DND-41 (cell line): ENCODE measurements around the gene RCAN2.

Experiments
- CTCF ChIP-seq: IDR thresholded peaks from 2 replicates; pipeline ENCODE4 v1.5.1; 2012; ENCODE audit warnings: borderline replicate concordance, low read length, moderate library complexity, mild to moderate bottlenecking; ENCODE audit not compliant: poor library complexity, severe bottlenecking; ENCODE audit errors: extremely low read depth
- EZH2 ChIP-seq: IDR thresholded peaks from 3 replicates; pipeline ENCODE4 v1.6.1; 2012; ENCODE audit warnings: borderline replicate concordance, low read depth, mild to moderate bottlenecking, moderate library complexity, low read length, inconsistent platforms; ENCODE audit not compliant: severe bottlenecking

- TF ChIP-seq CTCF: no peak
- TF ChIP-seq EZH2: no peak
Measured at GRCh38 chr6:46234700-46235099, 256.5 kb downstream of the RCAN2 start.
